GM19452 (cell line): ENCODE results near the gene PLA2G4B.

Experiments used
- ATAC-seq: cut with Tn5 transposase; IDR thresholded peaks from one replicate; pipeline ENCODE4 v1.9.1; 2021; ENCODE audit not compliant: unreplicated experiment

The PLA2G4B gene

DNA sequence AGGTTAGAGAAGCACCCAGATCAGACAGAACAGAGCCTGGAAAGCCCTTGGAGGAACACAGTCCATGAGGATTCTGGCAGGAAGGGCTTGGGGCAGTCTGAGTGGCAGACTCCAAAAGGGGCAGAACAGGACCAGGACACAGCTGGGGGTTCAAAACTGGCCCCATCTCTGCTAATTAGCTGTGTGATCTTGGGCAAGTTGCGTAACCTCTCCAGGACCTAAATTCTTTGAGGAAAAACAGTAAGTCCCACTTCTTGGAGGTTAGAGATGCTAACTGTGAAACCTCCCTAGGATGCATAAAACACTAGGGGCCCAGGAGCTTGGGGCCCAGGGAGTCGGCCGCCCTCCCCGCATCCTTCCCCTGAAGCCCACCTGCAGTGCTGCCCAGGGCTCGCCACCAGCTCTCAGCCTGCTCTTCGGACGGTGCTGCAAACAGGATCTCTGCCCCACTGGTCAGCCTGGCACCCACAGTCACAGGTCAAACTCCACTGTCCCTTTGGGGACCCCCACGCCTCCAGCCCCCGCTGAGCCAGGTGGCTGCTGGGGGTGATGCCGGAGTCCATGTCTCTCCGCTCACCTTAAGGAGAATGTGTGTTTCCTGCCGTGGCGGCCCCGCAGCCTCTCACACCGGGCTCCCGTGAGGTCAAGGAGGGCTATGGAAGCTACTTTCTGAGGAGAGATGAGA is 12.0 kb downstream of the PLA2G4B start:
- ATAC-seq: no peak

DNA sequence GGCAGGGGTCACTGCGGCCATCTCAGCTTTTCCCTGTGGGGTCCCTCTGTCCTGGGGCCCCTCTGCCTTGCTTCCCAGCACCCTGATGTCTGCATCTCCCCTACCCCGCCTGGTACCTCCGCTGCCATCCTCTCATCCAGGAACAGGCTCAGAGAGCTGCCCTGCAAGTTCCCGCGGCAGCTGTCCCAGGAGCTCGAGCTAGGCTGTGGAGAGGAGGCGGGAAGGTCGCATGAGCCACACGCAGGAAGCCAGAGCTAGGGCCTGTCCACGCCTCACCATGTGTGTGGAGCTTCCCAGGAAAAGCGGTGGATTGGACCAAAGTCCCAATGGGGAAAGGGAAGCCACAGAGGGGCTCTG is 12.5 kb downstream of the PLA2G4B start:
- ATAC-seq: no peak

DNA sequence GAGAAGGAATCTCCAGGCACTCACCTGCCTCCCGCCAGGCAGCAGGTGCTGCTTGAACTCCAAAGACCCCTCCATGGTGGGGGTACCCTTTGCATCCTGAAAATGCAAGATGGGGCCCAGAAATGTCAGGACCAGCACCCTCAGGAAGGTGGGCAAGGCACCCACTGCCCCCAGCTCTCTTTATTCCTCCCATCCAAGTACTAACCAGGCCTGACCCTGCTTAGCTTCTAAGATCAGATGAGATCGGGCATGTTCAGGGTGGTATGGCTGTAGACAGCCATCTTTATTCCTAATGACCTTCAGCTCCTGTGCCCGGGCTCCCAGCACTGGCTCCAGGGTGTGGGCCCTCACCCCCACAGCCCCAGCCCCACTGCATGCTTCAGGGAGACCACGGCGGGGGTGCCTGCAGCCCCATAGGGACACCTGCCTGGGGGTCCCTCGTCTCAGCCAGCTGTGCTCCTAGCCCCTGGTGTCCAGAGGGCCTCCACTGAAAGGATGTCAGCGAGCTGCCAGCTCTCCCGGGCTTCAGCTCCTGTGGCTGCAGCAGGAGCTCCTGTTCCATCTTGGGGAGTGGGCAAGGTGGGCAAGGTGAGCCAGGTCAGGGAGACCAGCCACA is 13.2 kb downstream of the PLA2G4B start:
- ATAC-seq: no peak

DNA sequence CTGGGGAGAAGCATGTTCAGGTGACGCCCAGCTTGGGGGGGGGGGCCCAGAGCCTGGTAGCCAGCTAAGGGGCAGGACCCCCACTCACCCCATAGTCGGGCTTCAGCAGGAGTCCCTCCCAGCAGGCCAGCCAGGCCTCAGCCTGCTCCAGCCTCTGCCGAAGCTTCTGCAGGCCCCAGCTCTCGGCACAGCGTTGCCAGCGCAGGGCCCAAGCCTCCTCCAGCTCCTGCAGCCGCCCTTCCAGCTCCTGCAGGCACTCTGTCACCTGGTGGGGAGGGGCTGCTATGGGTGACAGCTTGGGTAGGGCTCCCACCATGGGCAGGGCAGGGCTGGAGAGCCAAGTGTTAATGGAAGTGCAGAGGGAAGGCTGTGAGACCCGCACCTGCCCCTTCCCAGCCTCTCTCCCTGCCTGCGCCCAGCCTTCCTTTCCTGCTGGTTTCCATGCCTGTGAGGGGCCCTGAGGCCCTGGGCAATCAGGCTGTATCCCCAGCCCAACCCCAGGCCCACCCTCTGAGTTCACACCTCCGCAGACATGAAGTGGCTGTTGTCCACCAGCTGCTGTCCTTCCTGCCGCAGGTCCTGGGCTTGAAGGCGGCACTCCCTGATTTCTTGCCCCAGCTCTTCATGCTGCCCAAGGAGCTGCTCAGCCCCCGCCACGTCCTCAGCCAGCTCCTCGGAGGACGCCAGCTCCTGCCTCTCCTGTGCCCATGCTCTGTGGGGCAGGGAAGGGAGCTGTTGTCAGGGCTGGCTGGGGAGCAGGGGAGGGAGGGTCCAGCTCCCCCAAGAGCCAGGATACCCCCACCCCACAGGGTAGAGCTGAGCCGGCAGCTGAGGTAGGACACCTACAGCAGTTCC is 14.3 kb downstream of the PLA2G4B start:
- no peak for ATAC-seq

DNA sequence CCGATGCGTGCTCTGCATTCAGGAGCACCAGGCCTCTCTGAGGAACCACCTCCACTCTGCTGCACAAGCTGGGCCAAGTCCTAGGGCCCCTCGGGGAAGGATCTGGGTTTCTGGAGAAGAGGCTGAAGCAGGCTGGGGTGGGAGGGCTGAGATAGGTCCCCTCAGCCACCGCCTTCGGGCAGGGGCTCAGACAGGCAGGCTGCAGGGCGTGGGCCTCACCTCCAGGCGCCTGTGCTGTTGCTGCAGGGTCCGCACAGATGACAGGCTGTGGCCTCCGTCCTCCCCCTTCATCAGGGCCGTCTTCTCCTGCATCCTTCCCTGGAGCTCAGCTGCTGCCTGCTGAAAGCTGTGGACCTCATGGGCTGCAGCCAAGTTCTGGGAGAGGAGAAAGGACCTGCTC is 15.2 kb downstream of the PLA2G4B start:
- no peak for ATAC-seq

DNA sequence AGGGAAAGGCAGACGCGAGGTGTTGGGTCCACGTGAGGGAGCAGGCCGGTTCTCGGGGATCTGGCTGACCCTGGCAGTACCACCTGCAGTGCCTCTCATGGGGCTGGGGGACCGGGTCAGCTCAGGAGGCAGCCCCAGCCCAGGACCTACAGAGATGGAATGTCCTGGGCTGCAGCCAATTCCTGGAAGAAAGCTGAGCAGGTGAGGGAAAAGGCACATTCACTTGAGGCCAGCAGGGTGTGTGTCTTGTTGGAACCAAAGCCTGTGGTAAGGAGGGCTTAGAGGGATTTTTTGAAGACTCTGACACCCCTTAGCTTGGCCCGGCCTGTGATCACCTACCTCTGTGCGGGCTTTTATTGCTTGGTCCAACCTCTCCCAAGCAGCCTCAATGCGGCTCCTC is 15.8 kb downstream of the PLA2G4B start:
- no peak for ATAC-seq

DNA sequence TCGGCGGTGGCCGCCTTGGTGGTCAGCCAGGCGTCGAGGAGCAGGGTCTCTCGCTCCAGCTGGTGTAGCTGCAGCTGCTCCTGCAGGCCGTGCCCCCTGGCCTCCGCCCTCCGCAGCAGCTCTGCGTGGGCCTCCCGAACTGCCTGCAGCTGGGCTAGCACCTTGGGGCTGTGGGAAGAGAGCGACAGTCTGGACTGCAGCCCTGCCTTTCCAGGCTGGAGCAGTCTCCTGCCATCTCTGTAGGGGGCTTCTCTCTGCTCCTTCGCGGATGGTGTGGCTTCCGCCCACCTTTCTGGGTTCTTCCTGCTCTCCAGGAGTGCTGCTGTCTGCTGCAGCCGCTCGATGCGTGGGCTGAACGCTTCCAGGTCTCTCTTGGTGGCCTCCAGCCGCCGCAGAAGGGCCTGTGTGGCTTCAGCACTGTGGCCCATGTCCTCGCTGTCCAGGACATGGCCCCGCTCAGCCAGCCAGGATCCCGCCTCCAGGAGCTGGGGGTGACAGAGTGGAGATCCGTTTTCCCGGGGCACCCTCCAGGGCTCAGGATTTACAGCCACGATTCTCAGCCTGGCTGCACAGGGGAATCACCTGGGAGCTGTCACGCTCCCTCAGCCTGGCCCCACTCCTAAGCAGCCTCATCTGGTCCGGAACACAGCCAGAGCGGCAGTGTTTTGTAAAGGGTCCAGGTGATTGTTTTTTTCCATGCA is 16.8 kb downstream of the PLA2G4B start:
- no peak for ATAC-seq

DNA sequence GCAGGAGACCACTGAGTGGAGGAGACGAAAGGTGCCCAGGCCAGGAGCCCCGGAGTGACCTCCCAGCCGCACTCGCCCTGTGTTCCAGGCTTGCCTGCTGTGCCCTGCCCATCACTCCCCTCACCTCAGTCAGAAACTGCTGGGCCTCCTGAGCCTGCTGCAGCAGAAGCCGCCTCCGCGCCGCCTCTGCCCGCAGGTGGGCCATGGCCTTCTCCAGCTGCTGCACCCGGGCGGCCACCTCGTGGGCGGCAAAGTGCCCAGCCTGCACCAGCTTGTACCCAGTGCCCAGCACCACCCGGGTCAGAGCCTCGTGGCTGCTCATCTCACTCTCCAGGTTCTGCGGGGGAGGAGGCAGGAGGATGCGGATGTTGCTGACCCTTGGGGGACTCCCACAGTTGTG is 17.6 kb downstream of the PLA2G4B start:
- ATAC-seq: no peak

DNA sequence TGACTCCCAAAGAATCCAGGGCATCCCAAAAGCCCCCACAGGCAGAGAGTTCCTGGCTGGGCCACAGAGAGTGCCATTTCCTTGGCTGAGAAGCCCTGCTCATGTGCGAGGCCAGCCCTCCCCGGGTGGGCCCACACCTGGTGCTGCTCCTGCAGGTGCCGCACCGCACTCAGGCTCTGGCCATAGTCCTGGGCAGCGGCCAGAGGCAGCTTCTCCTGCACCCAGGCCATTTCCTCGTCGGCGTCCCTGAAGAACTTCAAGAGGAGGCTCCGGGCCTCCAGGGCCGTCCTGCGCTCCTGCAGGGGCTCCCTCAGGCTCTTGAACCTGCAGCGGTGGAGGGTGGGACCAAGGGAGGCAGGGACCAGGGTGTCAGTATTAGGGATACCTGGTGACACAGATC is 18.1 kb downstream of the PLA2G4B start:
- no peak for ATAC-seq

DNA sequence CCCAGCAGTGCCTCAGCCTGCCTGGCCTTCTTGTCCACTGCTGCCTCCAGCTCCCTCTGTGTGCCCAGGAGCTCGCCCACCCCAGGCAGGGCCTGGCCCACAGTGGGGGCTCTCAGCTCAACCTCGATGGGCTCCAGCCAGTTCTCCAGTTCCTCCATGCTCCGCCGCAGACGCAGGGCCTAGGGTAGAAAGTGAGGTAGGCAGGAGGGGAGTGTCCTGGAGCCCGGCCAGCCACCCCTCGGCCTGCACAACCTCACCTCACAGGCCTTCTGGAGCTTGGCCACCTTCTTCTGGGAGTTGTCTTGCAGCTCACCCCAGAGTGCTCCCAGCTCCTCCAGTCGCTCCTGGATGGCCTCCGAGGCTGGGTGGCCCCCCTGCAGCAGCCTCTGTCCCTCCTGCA is 18.7 kb downstream of the PLA2G4B start:
- no peak for ATAC-seq

DNA sequence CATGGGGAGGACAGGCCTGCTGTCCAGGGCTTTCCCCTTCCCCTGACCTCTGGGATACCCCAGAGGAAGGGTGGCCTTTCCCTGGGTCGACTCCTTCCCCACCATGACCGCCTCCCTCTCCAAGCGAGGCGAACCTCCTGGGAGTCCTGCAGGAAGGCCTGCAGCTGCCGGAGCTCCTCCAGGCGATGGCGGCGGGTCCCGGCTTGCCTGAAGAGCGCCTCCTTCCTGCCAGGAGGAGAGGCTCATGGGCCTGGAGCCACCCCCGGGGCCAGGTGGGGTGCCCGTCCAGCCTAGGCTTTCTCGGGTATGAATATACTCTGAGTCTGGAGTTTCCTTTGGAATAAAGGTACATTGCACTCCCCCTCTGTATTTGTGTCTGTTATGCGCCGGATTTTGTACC is 20.1 kb downstream of the PLA2G4B start:
- ATAC-seq: no peak

DNA sequence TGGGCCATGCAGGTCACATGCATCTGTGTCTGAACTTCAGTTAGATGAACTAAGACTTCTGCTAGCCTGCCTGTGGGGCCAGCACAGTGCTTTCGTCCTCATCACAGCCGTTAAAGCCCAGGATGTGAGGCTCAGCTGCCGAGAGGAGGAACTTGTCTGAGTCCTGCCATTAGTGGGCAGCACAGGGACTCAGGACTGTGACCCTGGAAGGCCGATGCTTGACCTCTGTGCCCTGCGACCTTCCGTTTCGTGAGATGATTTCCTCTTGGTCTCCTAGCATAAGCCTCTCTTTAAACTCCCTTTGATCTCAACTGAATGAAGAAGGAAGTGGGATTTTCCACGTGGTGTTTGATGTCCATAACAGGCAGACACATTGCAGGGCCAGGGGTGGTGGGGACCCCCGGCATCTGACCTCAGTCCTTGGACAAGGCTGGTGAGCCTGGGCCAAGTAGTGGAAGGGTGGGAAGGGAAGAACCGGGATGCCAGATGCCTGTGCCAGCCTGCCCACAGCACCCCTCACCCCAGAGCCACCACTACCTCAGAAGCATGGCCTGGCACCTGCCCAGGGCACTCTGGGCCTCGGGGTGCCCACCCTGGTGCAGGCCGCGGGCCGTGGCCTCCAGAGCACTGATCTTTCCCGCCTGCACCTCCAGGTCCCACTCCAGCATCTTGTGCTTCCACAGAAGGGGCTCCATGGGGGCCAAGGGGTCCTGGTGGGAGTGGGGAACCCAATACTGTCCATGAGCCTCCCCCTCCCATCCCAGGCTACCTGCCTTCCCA is 21.6 kb downstream of the PLA2G4B start:
- no peak for ATAC-seq

DNA sequence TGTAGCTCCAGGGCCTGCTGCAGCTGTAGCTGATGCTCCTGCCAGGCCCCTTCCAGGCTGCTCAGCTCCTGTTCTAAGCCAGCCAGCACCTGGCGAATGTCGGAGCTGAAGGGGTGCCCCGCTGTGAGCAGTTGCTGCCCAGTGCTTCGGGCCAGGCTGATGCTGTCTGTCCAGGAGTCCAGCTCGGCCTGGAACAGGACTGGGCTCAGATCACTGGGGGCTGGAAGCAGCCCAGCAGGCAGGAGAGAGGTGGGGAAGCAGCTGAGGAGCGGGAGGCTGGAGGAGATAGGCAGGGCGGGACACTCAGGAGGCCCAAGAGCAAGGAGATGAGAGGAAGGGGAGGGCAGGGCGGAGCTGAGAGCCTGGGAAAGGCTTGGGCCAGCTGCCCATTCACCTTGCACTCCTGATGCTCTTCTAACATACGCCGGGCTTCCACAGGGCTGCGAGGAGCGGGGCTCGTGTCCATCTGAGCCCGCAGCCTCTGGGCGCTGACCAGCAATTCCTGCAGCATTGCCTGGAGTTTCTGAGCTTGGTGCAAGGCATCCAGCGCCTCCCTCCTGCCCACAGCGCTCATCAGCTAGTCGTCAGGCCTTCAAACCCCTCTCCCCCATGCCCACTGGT is 23.2 kb downstream of the PLA2G4B start:
- ATAC-seq: no peak

DNA sequence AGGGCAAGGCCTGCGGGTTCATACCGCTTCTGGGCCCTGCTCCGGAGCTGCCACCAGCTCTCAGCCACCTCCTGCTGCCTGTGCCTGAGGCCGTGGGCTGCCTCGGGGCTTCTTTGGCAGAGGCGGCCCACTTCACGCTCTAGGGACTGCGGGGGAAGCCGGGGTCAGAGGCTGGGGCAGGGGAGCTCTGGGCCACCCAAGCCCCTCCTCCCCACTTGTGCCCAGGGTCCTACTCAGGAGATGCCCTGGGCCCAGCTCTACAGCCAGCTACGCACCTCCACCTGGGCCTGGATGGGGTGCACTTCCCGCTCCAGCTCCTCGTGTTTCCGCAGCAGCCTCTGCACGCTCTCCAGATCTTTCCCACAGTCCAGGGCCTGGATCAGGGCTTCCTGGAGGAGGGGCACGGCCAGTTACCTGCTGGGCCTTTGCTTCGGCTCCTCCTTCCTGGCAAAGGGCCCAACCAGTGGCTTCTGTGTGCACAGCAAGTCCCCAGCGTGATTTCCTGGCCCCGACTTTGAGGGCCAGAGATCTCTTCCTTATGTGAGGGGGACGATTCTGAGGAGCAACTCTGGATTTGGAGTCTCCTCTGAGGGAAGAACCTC is 24.0 kb downstream of the PLA2G4B start:
- ATAC-seq: no peak

DNA sequence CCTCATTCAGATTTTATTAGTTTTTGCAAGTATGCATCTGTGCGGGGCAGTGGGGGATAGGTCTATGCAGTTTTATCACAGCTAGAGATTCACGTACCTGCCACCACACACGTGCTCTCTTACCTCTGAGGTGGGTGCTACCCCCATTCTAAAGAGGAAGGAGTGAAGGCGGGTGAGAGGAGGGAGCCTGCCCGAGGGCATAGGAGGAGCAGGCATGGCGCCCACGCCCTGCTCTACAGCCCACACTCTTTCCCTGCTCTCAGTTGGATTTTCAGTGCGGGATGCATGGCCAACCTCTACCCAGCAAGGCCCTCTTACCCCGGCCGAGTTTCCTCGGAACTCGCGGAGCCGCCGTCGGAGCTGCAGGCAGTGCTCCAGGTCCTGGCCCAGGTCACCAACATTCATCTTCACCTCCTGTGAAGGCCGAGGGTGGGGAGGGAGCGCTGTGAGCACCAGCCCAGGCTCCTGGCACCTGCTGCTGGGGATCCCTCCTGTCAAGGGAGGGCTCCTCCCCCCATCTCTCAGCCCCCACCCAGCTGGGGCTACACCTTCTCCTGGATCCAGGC is 26.9 kb downstream of the PLA2G4B start:
- no peak for ATAC-seq

DNA sequence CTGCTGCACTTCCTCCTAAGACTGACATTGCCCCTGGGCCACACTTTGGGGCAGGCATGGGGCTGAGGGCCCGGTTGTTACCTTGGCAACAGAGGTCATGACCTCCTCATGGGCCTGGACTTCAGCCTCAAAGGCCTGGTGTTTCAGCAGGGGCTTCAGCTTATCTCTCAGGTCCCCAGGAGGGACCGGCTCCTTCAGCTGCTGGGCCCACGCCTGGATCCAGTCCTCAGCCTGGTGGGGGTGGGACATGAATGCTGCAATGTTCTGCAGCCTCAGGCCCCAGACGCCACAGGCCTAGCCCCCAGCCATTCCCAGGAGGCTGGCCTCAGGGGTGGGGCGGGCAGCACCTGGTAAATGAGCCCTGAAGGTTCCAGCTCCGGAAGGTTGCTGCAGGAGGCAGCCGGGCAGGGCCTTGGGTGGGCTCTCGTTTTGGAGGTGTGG is 27.6 kb downstream of the PLA2G4B start:
- ATAC-seq: no peak

DNA sequence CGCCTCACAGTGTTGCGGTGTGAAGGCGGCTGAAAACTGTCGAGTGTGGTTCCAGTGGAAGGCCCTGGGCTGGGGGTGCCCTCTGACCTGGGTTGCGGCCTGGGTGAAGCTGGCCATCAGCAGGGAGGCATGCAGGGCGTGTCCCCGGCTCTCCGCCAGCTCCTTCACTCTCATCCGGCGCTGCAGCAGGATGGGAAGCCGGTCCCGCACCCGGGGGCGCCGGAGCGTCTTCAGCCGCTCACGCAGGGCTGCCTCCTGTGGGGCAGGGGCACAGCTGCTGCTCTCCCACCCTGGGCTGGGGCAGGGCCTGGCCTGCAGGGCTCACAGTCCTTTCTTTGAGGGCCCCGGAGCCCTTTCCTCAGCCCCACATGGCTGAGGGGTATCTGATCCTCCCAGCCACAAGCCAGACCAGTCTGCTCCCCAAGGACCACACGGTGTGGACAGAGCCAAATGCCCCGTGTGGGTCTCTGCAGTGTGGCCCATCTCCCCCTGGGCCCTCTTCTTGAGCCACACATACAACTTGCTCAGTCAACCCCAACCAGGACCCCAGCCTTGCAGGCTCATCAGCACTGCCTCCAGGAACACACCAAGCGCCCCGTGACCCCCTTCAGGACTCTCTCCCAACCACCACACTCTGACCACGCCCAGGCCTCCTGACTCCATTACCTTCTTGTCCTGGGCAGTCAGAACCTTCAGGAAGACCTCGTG is 28.4 kb downstream of the PLA2G4B start:
- no peak for ATAC-seq

DNA sequence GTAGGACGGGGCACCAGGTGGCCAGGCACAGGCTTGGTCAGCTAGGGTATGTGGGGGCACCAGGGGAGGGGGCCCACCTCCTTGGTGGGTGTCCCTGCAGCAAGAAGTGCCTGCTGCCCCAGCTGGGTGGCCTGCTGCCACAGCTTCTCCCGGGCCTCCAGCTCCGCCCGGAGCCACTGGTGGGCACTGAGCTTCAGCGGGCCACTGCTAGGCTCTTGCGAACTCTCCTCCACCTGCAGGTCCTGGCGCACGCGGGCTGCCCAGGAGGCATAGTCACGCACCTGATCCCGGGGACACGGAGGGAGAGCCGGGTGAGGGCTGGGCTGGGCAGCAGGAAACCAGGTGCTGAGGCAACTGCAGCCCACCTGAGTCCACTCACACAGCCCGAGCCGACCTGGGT is 29.7 kb downstream of the PLA2G4B start:
- no peak for ATAC-seq
